Keratinocyte (primary cell): ENCODE measurements around the gene XIRP1.

Source experiments
- EZH2 ChIP-seq: IDR thresholded peaks from one replicate; pipeline ENCODE4 v1.6.1; 2012; ENCODE audit warnings: inconsistent platforms, mild to moderate bottlenecking, low read length, moderate library complexity
- TF ChIP-seq, protein P1 (sequence below), 3 experiments: IDR thresholded peaks in 1 of 3; conservative IDR thresholded peaks in 1 of 3; optimal IDR thresholded peaks in 1 of 3; 2 replicates in 2 of 3; 3 replicates in 1 of 3; pipeline versions ENCODE3 to v1.5.1; 2011; ENCODE audit warnings: low read length in 3 of 3, mild to moderate bottlenecking in 3 of 3, moderate library complexity in 2 of 3, control low read depth in 1 of 3, inconsistent platforms in 1 of 3; ENCODE audit not compliant: insufficient read depth in 2 of 3; ENCODE audit errors: extremely low read depth in 1 of 3

DNA sequence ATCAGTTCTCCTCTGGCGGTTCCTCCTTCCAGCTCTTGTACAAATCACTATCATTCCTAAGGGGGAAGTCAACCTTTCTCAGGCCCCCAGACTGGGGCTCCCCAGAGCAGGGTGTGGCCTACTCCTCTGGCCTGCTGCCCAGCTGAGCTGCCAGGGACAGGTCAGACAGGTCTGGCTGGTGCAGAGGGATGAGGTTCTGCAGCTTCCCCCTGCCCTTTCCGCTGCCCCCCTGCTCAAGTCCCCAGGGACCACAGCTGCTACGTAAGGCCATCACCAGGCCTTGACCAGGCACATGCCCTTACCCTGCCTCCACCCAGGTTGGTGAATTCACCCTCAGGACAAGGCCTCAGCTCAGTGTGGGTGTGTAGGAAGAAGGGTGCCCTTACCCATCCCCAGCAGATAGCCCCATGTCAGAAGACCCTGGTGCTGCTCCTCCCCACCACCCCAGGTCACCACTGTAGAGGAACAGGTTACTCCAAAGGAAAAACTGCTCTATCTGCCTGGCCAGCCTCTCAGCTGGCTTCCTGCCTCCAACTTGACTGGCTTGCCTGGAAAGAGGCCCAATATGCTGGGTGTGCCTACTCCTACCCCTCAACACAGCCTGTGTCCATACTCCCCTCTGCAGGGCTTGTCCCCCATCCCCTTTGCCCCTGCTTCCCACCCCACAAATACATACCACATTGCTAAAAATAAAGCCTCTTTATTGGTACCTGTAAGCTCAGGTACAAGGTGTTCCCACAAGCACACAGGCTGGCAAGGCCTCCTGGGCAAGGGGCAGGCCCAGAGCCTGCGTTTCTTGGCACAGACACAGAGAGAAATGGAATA is 51.0 kb downstream of the XIRP1 start:
- TF ChIP-seq, protein P1, sequence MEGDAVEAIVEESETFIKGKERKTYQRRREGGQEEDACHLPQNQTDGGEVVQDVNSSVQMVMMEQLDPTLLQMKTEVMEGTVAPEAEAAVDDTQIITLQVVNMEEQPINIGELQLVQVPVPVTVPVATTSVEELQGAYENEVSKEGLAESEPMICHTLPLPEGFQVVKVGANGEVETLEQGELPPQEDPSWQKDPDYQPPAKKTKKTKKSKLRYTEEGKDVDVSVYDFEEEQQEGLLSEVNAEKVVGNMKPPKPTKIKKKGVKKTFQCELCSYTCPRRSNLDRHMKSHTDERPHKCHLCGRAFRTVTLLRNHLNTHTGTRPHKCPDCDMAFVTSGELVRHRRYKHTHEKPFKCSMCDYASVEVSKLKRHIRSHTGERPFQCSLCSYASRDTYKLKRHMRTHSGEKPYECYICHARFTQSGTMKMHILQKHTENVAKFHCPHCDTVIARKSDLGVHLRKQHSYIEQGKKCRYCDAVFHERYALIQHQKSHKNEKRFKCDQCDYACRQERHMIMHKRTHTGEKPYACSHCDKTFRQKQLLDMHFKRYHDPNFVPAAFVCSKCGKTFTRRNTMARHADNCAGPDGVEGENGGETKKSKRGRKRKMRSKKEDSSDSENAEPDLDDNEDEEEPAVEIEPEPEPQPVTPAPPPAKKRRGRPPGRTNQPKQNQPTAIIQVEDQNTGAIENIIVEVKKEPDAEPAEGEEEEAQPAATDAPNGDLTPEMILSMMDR (optimal IDR thresholded peaks at IDR 0.05 in 1 of 3, IDR thresholded peaks at IDR 0.05 in 1 of 3, conservative IDR thresholded peaks at IDR 0.05 in 1 of 3; ENCODE audit: extremely low read depth in 1 of 3, insufficient read depth in 2 of 3, low read length in 3 of 3), result no peak
- TF ChIP-seq EZH2, result no peak
